Anterior cingulate cortex (tissue), 58 donors: Measurements from ENCODE around the gene CCDC57.
"Not testable (repeated sequence)": the region's sequence is repeated elsewhere in the genome, so short reads cannot be mapped to it uniquely, and the experiment has no call there.

ENCODE experiments used
- DNase-seq, 58 donors: peaks; one replicate each; lab custom pipeline; 2025; lab: John Stamatoyannopoulos, UW

CCDC57 gene

DNA sequence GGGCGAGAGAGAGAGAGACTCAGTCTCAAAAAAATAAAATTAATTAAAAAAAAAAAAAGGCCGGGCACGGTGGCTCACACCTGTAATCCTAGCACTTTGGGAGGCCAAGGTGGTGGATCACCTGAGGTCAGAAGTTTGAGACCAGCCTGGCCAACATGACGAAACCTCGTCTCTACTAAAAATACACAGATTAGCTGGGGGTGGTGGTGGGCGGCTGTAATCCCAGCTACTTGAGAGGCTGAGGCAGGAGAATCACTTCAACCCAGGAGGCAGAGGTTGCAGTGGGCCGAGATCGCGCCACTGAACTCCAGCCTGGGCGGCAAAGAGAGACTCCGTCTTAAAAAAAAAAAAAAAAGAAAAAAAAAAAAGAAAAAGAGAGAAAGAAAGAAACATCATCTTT is 2.0 kb downstream of the CCDC57 start:
- DNase-seq = not testable (repeated sequence)

DNA sequence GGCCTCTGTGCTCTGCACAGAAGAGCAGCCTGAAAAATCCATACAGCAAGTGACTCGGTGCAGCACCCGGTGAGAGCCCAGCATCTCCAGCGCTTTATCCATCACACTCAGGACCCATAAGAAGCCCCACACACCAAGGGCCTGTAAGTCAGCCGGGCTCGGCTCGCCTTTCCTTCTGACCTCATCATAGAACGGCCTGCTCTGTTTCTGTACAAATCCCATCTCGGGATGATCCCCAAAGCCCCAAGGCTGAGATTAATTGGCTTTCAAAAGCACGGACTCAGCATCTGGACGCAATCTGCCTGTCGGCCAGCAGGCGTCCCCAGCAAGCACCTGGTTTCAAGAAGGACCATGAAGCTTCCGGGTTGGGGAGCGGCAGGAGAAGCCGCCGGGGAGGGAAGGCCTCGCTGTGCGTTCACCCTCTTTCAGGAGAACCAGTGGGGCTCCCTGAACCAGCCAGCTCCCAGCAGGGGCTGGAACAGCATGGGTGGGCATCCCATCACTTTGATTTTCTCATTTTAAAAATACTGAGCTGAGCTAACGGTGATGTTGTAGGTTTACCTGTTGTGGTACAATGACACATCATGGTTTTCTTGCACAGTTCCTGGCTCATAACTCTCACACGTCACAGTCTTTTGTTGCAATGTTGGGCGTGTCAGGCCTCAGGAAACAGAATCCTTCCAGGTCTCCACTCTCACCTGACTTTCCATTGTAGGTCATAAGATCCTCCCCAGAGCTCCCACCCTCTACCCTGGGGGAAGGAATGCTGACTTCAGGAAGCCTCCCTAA is 6.7 kb downstream of the CCDC57 start:
- peak in 54 of 58 donors; percentile 18 to 85 (median 58) for DNase-seq

DNA sequence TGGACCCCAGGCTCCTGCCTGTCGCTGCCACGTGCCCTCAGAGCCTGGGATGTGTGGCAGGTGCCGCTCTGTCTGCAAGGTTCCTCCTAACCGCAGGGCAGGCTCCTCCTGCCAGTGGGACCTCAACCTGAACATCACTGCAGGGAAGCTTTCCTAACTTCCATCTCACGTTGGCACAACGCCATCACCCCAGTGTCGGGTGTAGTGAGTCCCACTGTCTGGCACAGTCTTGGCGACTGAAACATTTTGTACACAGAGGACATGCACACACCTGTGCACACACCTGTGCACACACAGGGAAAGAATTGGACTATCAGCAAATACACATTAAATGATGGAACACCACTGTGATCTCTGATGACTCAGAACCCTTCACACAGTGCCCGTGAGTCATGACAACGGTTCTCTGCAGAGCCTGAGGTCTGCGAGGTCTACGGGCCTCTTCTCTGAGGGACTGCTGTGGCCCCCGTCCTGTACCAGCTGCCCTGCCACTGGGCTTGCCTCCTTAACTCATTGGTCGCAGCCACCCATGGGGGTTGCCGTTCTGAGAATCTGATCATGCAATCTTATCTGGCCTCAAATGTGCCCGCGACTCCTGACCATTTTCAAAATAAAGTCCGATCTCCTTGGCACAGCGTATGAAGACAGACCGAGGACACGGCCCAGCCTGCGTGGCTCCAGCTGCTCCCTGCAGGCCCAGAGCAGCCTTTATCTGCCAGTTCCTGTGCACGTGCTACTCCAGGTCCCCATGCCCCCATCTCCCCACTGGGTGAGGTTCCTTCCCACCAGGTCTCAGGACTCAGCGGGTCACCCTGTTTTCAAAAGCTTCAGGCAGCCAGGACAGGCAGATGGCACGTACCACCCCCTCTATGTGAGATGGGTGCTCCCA is 7.6 kb downstream of the CCDC57 start:
- peak in 2 of 58 donors; percentile 17 for DNase-seq

DNA sequence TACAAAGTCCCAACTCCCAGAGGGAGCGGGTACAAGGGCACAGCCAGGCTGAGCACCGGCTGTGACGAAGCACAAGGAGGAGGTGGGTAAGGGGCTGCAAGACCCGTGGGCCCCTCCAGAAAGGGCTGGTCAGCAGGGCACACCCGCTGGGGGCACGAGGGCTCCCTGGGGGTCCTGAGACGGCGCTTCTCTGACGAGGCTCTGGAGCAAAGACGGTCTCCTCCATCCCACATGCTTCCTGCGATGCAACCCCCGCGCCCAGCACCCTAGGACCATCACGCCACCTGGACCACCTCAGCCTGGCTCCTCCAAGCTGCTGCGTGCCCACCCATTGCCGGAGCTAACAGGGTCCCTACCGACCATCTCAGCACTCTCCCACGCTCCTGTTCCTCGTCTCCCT is 8.7 kb downstream of the CCDC57 start:
- no peak for DNase-seq

DNA sequence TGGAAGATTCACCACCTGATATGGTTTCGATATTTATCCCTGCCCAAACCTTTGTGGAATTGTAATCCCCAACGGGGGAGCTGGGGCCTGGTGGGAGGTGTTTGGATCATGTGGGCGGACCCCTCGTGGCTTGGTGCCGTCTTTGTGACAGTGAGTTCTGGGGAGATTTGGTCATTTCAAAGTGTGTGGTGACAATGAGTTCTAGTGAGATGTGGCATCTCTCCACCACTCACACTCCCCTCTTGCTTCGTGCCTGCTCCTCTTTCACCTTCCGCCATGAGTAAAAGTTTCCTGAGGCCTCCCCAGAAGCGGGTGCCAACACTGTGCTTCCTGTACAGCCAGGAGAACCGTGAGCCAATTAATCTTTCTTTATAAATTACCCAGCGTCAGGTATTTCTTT is 9.7 kb downstream of the CCDC57 start:
- DNase-seq = no peak

DNA sequence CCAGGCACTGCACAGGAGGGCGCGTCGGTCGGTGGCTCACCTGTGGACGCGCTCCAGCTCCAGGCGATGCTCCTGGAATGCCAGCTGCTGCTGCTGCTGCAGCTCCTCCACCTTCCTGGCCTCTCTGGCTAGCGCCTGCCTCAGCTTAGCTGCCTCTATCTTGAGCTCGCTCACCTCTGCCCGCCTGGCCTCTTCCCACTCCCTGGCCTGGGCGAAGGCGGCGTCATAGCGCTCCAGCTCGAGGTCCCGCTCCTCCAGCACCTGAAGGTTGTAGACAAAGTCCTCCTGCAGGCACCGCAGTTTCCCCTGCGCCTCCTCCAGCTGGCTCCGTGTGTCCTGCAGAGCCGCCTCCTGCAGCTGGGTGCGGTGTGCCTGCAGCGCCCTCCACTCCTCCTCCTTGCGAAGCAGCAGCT is 11.1 kb downstream of the CCDC57 start:
- no peak for DNase-seq

DNA sequence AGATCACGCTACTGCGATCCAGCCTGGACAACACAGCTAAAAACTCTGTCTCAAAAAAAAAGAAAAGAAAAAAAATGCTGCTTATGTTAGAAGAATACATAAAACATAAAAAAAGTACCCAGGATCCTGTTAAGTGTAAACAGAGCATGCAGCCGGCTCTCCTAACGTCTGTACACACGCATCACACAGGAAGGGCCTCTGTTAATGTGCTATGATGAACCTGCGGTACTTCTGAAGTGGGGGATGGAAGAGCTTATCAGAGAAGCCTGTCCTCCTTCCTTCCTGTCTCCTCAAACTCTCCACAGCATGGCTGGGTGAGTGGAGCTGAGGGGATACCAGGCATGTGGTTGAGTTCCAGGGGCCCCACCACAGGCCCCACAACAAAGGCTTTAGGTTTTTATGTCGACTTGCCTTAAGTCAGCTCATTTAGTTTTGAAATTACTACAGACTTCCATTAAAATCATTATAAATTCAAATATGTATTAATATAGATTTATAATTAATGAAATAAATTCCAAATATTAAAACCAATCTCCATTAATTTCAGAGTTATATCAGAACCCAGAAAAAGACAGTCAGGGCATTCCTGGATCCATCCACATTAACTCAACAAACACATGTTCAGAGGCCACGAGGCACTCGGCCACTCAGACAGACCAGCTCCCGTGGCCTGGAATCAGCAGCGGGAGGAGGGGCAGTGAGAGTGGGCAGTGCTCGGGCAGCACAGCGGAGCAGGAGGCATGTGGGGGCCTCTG is 11.7 kb downstream of the CCDC57 start:
- DNase-seq = no peak

DNA sequence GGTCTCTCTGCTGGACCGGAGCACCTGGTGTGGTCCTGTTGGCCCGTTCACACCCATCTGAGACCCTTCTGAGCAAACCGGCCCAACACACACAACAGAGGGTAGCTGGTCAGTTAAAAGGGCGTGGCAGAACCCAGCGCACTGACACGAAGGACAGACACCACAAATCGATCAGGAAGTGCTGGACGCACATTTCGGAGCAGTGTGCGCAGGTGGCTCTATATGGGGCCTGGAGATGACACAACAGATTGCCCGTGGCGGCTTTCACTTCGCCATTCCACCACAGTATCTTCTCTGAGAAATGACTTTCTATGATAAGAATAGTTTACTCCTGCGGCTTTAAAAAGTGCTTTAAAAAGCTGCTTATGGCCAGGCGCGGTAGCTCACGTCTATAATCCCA is 12.5 kb downstream of the CCDC57 start:
- DNase-seq = no peak

DNA sequence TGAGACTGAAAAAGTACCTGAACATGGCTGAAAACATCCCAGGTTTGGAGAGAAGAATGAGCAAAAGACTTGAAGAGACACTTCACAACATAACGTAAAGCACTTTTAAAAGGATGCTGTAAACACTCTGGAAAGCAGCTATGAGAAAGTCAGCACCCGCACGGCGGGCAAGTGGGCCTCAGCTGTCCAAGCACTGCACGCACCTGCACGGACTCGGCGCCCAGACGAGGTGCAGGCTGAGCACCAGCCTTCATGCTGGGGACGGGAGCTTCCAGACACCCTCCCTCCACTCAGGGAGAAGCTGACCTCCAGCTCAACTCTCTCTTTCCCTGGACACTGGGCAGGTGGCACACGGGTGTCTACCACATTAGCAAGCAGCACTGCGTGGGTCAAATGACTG is 13.1 kb downstream of the CCDC57 start:
- DNase-seq = no peak

DNA sequence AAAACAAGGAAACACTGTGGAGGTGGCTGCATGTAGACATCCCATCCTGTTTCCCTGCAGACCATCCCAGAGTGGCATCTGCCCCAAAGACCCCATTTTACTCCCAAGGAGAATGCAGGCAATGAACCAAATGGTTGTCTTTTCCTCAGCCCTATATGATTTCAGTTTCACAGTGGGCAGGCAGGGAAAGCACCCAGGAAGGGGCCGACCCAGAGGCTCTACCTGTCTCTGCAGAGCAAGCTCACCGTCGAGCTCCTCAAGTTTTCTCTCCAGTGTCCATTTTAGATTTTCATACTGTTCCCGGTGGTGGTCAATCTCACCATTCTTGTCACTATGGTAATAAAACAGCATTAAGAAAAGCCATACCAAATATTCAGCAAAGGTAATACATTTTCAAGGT is 14.6 kb downstream of the CCDC57 start:
- DNase-seq = no peak

DNA sequence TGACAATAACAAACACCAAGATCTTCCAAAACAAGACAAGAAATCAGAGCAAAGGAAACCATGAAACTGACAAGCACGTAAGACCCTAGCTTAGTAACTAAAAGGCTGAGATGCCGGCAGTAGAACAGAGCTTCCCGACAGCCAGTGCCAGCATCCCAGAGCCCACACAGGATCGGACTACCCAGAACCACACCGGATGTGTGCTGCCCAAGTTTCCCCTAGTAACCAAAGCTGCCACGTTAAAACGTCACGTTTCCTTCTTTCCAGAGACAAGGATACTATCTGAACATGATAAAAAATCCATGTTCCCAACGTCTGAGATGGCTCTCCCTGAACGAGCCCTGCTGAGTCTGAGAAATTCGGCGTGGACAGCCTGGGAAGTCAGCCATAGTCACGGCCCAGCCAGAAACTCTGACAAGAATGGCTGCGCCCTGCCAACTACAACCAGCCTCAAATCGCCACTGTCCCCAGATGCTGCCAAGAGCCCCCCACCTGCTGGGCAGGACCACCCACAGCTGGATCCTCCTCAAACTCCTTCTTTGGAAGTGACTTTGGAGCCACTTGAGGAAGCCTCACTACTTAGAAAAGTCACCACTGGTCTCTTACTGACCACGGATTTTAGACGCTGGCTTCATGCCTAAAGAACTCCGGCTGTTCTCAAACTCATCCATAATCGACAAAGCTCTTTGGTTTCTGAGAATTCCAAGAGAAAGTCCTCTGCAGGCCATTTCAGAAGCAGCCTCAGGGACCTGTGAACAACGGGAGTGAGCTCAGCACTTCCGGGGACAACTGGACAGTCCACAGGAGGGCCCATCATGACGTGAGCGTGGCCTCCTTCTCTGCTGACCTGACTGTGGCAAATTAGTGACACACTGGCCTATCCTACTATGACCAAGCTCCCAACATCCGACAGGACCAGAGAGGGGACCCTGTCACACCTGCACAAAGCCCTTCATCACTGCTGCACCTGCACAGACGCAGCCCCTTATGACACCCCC is 16.7 kb downstream of the CCDC57 start:
- DNase-seq = no peak

DNA sequence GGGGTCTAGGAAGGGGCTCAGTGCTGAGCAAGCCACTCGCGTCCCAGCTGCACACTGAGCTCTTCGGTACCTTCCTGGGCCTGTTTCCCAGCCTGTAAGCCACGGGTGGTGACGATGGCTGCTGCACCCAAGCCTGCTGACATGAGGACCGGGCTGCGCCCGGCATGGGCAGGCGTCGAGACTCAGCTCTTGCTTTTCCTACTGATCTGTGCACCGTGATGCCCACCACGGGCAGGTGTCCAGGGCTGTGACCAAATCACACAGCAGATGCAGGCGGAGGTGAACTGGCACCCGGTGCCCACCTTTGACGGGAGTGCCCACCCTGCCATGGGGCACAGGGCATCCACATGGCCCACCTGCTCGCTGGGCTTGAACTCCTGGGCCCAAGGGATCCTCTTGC is 17.9 kb downstream of the CCDC57 start:
- DNase-seq = no peak

DNA sequence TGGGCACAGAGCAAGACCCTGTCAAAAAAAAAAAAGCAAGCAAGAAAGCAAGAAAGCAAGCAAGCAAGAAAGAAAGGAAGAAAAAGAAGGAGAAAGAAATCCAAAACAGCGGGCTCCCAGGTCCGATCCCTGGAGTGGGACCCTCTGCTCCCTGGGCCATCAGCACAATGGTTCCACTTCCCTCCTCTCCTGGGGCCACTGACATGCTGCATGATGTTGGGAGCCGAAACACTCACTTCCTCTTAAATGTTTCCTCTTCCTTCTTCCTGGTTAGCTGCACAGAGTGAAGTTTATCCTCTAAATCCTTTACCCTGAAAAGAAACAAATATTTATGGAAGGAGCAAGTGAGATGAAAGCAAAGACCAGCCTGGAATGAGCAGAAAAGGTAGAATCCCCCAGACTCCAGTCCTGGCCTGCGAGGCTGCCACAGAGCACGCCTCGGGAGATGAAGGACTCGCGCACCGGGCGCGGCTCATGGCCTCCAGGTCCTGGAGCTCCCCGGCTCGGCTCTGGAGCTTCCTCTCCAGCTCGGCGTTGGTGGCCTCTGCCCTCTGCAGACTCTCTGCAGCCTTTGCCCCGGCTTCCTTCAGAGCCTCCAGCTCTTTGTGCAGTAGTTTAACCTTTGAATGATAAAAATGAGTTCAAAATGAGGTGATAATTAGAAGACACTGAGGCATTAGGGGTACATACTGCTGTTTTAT is 19.0 kb downstream of the CCDC57 start:
- peak in 1 of 58 donors; percentile 20 for DNase-seq

DNA sequence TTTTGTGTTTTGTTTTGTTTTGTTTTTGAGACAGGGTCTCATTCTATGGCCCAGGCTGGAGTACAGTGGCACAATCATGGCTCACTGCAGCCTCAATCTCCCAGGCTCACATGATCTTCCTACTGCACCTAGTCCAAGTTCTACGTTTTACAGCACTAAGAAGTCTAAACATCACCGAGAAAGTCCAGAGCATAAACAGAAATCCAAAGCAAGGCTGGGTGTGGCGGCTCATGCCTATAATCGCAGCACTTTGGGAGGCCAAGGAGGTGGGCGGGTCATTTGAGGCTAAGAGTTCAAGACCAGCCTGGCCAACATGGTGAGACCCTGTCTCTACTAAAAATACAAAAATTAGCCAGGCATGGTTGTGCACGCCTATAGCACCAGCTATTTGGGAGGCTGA is 19.6 kb downstream of the CCDC57 start:
- DNase-seq = not testable (repeated sequence)

DNA sequence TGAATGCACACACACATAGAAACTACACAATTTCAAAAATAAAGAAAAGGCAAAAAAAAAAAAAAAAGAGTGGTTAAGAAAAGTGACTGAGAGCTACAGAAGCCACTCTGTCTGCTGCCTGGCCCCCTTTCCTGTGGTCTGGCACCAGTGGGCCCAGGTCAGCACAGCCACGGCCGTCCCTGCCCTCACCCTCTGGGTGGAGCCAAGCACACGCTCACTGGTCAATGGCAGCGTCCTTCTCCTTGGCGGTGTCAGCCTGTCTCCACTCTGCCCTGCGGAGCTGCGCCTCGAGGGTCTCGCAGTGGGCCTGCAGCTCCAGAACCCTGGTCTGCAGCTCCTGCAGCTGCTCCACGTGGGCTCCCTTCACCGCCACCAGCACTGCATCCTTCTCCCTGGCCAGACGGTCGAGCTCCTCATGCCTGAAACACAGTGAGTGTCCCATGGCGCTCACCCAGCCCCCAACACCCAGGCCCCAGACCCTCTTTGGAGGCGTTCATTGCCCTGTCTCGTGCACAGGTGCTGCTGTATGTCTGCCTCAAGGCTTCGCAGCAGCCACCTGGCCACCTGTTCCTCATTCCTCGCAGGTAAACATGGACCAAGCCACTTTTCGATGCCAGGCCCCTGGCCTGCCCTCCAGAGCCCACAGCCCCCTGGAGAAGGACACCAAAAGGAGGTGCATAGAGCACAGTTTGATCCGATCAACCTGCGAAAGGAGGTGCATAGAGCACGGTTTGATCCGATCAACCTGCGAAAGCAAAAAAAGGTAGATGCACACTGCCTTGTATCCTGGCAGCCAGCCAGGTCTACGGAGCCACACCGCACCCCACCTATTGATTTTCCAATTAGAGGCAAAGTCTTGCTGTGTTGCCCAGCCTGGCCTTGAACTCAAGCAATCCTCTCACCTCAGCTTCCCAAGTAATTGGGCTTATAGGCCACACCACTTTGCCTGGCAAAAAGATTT is 24.4 kb downstream of the CCDC57 start:
- DNase-seq = no peak

DNA sequence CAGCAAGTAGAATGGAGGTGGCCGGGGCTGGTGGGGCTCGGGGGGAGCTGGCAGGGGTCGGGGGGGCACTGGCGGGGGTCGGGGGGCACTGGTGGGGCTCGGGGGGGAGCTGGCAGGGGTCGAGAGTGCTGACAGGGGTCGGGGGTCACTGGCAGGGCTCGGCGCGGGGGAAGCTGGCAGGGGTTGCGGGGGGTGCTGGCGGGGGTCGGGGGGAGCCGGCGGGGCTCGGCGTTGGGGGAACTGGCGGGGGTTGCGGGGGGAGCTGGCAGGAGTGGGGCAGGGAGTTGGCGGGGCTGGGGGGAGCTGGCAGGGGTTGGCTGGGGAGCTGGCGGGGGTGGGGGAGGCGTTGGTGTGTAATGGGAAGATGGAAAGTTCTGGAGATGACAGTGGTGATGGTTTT is 25.1 kb downstream of the CCDC57 start:
- no peak for DNase-seq

DNA sequence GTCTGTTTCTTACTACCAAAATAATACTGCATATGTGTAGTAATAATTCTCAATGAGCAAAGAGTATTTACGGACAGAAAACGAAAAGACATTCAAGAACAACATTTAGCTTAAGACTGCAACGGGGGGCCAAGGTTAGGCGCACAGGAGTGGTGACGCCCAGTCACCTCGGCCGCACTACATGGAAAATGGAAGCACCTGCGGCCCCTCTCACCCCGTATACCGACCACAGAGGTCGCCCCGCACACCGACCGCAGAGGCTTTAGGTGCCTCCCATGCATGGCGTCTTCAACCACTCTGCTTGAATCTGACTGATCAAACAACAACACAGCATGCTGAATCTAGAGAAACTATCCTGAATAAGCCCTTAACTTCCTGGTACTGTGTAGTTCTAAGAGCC is 26.4 kb downstream of the CCDC57 start:
- DNase-seq = no peak

DNA sequence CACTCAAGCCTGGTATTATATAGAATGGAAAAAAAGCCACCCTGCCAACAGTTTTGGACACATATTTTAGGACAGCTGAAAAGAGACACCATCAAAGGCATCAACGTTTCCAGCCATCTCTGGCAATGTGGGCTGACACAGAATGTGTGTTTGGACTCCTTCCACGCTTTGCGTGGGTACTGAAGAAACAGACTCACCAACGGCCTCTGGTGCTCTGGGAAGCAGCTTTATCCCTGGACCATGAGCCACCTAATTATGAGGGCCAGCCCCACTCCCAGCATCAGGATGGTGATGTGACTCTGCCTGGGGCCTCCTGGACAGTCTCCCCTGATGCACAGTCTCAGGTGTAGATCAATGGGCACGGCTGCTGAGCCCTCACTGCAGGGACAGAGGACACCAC is 27.9 kb downstream of the CCDC57 start:
- peak in 14 of 58 donors; percentile 13 to 61 (median 36) for DNase-seq
